Spleen (tissue), 11 donors: ENCODE measurements around the gene CREM. TPM values are rescaled to one million over a fixed set of nuclear protein-coding genes. Genes with fewer than 3 reads are reported as not detected.

Experiments
- DNase-seq: peaks from one replicate; pipeline ENCODE4 v3.0.0-alpha.2; 2020
- H3K27ac ChIP-seq, 8 donors: fragments of 200-600 bp; sonication (generic) in 7 of 8; 1 replicate in 4 of 8; 2 replicates in 4 of 8; pipeline versions ENCODE4 v1.5.0 to v1.8.0; 2016 to 2021; ENCODE audit warnings: inconsistent platforms in 4 of 8, mild to moderate bottlenecking in 4 of 8, moderate library complexity in 1 of 8
- H3K27me3 ChIP-seq, 7 donors: fragments of 200-600 bp; sonication (generic) in 6 of 7; replicated peaks in 1 of 7; 1 replicate in 4 of 7; 2 replicates in 3 of 7; pipeline versions ENCODE4 v1.5.0 to v1.8.0; 2016 to 2021; ENCODE audit warnings: inconsistent platforms in 3 of 7, mild to moderate bottlenecking in 1 of 7
- H3K36me3 ChIP-seq, 6 donors: fragments of 200-600 bp; sonication (generic) in 5 of 6; 1 replicate in 4 of 6; 2 replicates in 2 of 6; pipeline versions ENCODE4 v1.5.0 to v1.8.0; 2016 to 2021; ENCODE audit warnings: inconsistent platforms in 2 of 6
- H3K4me1 ChIP-seq, 6 donors: fragments of 200-600 bp; sonication (generic) in 5 of 6; 1 replicate in 3 of 6; 2 replicates in 3 of 6; pipeline versions ENCODE4 v1.5.0 to v1.8.0; 2016 to 2021; ENCODE audit warnings: inconsistent platforms in 3 of 6
- H3K4me3 ChIP-seq, 8 donors: fragments of 200-600 bp; sonication (generic) in 7 of 8; 1 replicate in 4 of 8; 2 replicates in 4 of 8; pipeline versions ENCODE4 v1.5.0 to v1.8.0; 2016 to 2021; ENCODE audit warnings: inconsistent platforms in 4 of 8, mild to moderate bottlenecking in 4 of 8, moderate library complexity in 2 of 8
- H3K9me3 ChIP-seq, 8 donors: fragments of 200-600 bp; sonication (generic) in 7 of 8; 1 replicate in 4 of 8; 2 replicates in 4 of 8; pipeline versions ENCODE4 v1.5.0 to v1.8.0; 2016 to 2021; ENCODE audit warnings: inconsistent platforms in 4 of 8
- POLR2A ChIP-seq, 3 donors: fragments of 450-650 bp; IDR thresholded peaks; one replicate each; pipeline ENCODE4 v1.5.1; 2017; ENCODE audit warnings: antibody characterized with exemption in 3 of 3, mild to moderate bottlenecking in 1 of 3
- POLR2AphosphoS5 ChIP-seq, 3 donors: sonication (generic); formaldehyde crosslinking; IDR thresholded peaks; one replicate each; pipeline ENCODE4 v1.5.1; 2017; ENCODE audit warnings: antibody characterized with exemption in 3 of 3
- whole genome bisulfite sequencing, 5 donors: extraction: QIAGEN DNeasy Blood & Tissue Kit in 3 of 5; methylation state at CpG; one replicate each; pipeline versions ENCODE4 v1.1.5 to v1.1.7; 2013 to 2018; 5-methylcytosine and 5-hydroxymethylcytosine counted together
- intact Hi-C: fragments of 100-400 bp; cut with DNase I; formaldehyde crosslinking; loops from one replicate; pipeline ENCODE4 v1.15.0; 2023; ENCODE audit warnings: low total_unique reads
- polyA plus RNA-seq, 3 donors: library from polyadenylated mRNA; stranded (reverse); fragments of 200-250 nt; gene quantifications; one replicate each; pipeline ENCODE4 v1.2.1, GENCODE V29; 2013
- total RNA-seq, 7 donors: library from RNA; depleted of rRNA in 3 of 7; stranded (reverse); fragments of >200 nt in 3 of 7; fragmentation: NEBNext Ultra II Directional in 4 of 7; extraction: Animal tissue kit (Norgen Biotek cat#: 25700) in 4 of 7; gene quantifications; one replicate each; pipeline versions ENCODE4 v1.1.0 to v1.2.1, GENCODE V29; 2016 to 2021
- TF ChIP-seq, protein P1 (sequence below), 11 experiments: fragments of 200-600 bp in 7 of 11; fragments of 450-650 bp in 4 of 11; sonication (generic) in 4 of 11; IDR thresholded peaks in 8 of 11; conservative IDR thresholded peaks in 3 of 11; 1 replicate in 7 of 11; 2 replicates in 4 of 11; pipeline versions ENCODE4 v1.4.0 to v1.8.0; 2016 to 2021; ENCODE audit warnings: antibody characterized with exemption in 11 of 11, inconsistent platforms in 4 of 11, mild to moderate bottlenecking in 1 of 11
- donor health status: healthy with polysubstance abuse.
- donor health status: DM: no; HTN: no; CAD: no; lungs with moderate emphysema.
- donor health status: DM: no; HTN: no; CAD: no.
- donor health status: Bipolar disorder and iron deficiency.
- donor health status: healthy.
- donor health status: DM: no; HTN: no; CAD: no.
- donor health status: DM: yes; HTN: yes; CAD: no.

The CREM gene
- total and polyA plus RNA-seq, 10 donors: 24.8 to 65.4 (median 41.2) TPM

DNA sequence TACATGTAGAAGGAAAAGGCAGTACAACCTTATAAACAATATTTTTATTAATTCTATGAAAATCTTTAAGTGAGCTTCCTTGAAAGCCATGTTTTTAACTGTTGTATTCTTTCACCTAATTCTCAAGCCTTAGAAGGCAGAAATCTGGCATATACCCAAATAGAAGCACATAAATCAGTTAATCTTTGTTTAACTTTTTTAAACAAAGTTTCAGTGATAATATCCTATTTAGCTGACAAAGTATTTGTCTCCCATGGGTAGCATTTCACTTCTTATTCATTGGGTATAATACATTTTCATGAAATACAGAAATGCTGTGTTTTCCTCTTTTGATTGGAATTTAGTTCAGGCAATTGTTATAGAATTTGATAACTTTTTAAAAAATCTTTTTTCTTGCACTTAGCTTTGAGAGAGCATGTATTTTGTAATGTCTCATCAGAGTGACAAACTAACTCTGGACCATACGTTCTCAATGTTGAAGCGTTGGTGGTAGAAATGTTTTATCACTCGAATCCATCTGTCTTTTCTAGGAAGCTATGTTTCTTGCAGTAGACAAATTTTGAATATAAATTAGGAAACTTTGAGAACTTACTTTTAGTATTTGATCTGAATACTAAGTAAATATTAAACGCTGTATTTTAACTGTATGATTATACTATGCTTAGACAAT lies 78.1 kb downstream of the CREM start:
- Histone ChIP-seq H3K4me1 (peaks cover 0 to 25% (median 13%) of the 10 kb centered on the region in 6 donors), H3K9me3 (no peaks in the 10 kb centered on the region), H3K4me3 (no peak overlapping the region), H3K36me3 (peaks cover 0 to 27% (median 6%) of the 10 kb centered on the region in 6 donors), H3K27me3 (no peaks in the 10 kb centered on the region), H3K27ac (no peak overlapping the region)
- intact Hi-C loops: no loop called here
- no peak for DNase-seq
- TF ChIP-seq, protein P1, sequence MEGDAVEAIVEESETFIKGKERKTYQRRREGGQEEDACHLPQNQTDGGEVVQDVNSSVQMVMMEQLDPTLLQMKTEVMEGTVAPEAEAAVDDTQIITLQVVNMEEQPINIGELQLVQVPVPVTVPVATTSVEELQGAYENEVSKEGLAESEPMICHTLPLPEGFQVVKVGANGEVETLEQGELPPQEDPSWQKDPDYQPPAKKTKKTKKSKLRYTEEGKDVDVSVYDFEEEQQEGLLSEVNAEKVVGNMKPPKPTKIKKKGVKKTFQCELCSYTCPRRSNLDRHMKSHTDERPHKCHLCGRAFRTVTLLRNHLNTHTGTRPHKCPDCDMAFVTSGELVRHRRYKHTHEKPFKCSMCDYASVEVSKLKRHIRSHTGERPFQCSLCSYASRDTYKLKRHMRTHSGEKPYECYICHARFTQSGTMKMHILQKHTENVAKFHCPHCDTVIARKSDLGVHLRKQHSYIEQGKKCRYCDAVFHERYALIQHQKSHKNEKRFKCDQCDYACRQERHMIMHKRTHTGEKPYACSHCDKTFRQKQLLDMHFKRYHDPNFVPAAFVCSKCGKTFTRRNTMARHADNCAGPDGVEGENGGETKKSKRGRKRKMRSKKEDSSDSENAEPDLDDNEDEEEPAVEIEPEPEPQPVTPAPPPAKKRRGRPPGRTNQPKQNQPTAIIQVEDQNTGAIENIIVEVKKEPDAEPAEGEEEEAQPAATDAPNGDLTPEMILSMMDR (IDR thresholded peaks at IDR 0.05 in 8 of 11, conservative IDR thresholded peaks at IDR 0.05 in 3 of 11): no peak
- TF ChIP-seq POLR2AphosphoS5 (IDR thresholded peaks at IDR 0.05) (no peak), POLR2A (IDR thresholded peaks at IDR 0.05) (no peak)
- 52 to 73% (median 57%) methylated on average over 4 of the region's 4 CpGs for WGBS, 5 donors

DNA sequence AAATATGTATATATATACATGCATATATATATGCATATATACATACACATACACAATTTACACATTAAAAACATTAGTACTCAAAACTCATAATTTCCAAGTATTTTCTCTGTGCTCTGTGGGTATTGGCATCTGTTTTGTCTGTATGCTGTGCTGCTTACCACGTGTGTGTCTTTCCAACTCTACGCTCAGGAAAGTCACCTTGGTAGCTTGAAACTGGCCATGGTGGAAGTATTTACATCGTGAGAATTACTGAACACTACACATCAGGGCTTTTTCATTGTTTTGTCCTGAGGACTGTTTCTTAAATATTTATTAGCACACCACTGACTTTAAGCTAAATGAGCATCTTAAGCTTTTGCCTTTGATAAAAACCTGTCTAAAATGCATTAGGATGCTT lies 79.6 kb downstream of the CREM start:
- TF ChIP-seq POLR2A (IDR thresholded peaks at IDR 0.05): no peak
- TF ChIP-seq, protein P1 (IDR thresholded peaks at IDR 0.05 in 8 of 11, conservative IDR thresholded peaks at IDR 0.05 in 3 of 11): no peak
- TF ChIP-seq POLR2AphosphoS5 (IDR thresholded peaks at IDR 0.05): no peak
- H3K4me1 ChIP-seq: peaks cover 0 to 27% (median 13%) of the 10 kb centered on the region in 6 donors
- no peak for DNase-seq
- 91 to 96% (median 92%) methylated on average over 3 of the region's 3 CpGs for WGBS, 5 donors
- no peak overlapping the region for H3K27ac ChIP-seq
- intact Hi-C loops: no loop called here
- H3K9me3 ChIP-seq: no peaks in the 10 kb centered on the region
- H3K4me3 ChIP-seq: no peak overlapping the region
- peaks cover 0 to 27% (median 6%) of the 10 kb centered on the region in 6 donors for H3K36me3 ChIP-seq
- H3K27me3 ChIP-seq: no peaks in the 10 kb centered on the region

DNA sequence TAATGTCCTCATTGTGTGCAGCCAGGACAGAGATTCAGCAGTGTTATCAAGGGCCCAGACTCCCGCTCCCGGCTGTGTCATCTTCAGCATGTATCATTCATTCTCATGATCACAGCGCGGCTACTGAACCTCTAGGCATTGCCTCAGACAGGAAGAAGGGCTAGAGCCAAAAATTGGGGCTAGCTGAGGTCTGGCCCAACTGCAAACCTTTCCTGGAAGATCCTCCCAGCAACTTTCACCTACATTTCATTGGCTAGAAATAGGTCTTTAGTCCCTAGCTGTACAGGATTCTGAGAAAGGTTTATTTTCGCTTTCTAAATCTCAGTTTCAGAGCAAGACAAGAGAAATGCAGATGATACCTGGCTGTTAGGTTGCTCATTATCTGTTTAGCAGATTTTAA lies 81.9 kb downstream of the CREM start:
- DNase-seq: no peak
- peaks cover 0 to 27% (median 6%) of the 10 kb centered on the region in 6 donors for H3K36me3 ChIP-seq
- H3K4me1 ChIP-seq: peaks cover 0 to 33% (median 9%) of the 10 kb centered on the region in 6 donors
- WGBS, 5 donors: 86 to 97% (median 92%) methylated on average over 5 of the region's 5 CpGs
- intact Hi-C loops: no loop called here
- peak overlapping the region in 3 of 8 donors; percentile 28 to 63 (median 42) for H3K27ac ChIP-seq
- no peaks in the 10 kb centered on the region for H3K27me3 ChIP-seq
- no peak overlapping the region for H3K4me3 ChIP-seq
- TF ChIP-seq, protein P1 (IDR thresholded peaks at IDR 0.05 in 8 of 11, conservative IDR thresholded peaks at IDR 0.05 in 3 of 11): no peak
- no peak for TF ChIP-seq POLR2AphosphoS5 (IDR thresholded peaks at IDR 0.05)
- TF ChIP-seq POLR2A (IDR thresholded peaks at IDR 0.05): no peak
- no peaks in the 10 kb centered on the region for H3K9me3 ChIP-seq

DNA sequence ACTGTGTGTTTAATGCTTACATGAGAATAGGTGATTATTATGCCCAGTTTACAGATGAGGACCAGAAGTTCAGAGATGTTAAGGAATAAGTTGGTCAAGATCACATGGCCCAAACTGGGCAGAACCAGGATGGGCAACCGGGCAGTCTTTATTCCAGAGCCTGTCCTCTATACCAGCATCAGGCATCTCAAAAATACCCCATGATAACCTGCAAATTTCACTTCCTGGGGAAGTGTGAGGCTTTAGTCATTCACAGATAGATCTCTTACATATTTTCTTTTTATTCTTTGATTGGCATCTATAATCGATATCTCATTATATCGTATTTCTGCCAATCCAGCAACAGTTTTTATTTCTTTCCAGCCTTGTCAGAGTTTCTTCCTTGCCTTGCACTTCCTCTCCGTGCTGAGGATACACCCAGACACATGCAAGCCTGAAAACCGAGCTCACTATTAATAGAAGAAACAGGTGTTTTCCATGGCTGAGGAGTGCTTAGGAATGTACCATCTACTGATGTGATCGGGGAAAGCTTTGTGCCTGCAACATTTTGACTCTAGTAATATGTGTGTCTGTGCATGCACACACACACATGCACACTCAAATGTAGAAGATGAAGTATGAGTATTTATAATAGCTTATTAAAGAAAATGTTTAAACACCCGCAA lies 82.4 kb downstream of the CREM start:
- TF ChIP-seq POLR2A (IDR thresholded peaks at IDR 0.05) (no peak), POLR2AphosphoS5 (IDR thresholded peaks at IDR 0.05) (no peak)
- TF ChIP-seq, protein P1 (IDR thresholded peaks at IDR 0.05 in 8 of 11, conservative IDR thresholded peaks at IDR 0.05 in 3 of 11): no peak
- Histone ChIP-seq H3K9me3 (no peaks in the 10 kb centered on the region), H3K27ac (peak overlapping the region in 3 of 8 donors; percentile 28 to 63 (median 42)), H3K4me3 (no peak overlapping the region), H3K36me3 (peaks cover 0 to 27% (median 6%) of the 10 kb centered on the region in 6 donors), H3K27me3 (no peaks in the 10 kb centered on the region), H3K4me1 (peaks cover 0 to 33% (median 9%) of the 10 kb centered on the region in 6 donors)
- DNase-seq: no peak
- WGBS, 5 donors: 60 to 76% (median 74%) methylated on average over 7 of the region's 7 CpGs
- intact Hi-C loops: no loop called here
